HG03280 (cell line): Measurements from ENCODE around the gene SLC39A11.
"Not testable (repeated sequence)": the region's sequence is repeated elsewhere in the genome, so short reads cannot be mapped to it uniquely, and the experiment has no call there.

ENCODE experiments used
- ATAC-seq: cut with Tn5 transposase; IDR thresholded peaks from one replicate; pipeline ENCODE4 v1.9.1; 2021; ENCODE audit warnings: mild to moderate bottlenecking, moderate library complexity; ENCODE audit not compliant: unreplicated experiment

The SLC39A11 gene

DNA sequence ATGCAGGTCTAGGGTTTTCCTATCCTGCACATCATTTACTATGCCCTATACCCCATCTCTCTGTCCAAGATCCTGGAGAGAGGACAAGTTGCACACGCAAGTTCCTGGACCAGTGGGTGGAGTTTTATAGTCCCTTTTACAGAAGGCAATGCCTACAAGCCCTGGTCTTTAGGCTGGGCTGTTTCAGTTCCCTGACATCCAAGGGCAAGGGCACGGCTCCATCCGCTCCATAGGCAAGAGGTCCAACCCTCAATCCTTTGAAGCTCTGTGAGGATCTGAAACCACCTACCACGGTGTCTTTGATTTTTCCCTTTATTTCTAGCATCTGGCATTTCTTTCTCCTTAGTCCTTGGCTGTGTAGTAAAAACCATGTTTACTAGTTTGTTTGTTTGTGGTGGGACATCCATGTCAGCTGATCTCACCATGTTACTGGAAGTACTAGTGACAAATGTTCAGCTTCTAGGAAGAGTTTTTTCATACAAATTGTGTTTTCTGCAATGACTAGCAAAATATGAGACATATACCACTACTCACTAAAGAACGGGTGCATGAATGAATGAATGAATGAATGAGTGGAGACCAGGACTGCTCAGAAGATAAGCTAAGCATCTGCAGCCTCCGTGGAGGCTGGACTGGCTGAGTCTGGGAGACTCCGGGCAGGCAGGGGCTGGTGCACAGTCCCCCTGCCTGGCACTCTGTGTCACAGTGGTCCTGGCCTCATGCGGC lies 359.4 kb downstream of the SLC39A11 start:
- no peak for ATAC-seq

- ATAC-seq: no peak
Observed at GRCh38 chr17:72730077-72730476, 362.4 kb downstream of the SLC39A11 start.

DNA sequence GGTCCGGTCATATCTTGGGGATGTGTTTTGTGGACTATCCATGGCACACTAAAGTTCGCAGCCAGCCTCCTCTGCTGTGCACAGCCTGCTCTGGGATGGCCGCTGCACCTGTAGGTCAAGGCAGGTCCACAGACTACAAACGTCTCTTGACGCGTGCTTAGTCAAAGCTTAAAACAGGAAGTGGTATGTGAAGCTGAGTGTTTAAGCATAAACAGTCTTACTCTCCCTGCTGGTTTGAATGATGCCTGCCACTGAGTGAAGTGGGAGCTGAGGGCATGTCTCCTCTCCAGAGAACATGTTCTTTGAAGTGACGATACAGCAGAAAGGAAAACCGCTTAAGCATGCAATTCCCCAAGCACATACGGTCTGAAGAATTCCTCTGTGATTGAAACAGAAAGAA lies 365.6 kb downstream of the SLC39A11 start:
- peak; percentile 92 for ATAC-seq

- ATAC-seq: peak; percentile 37
Observed at GRCh38 chr17:72725433-72726068, 366.9 kb downstream of the SLC39A11 start.

- ATAC-seq: no peak
Observed at GRCh38 chr17:72724267-72724666, 368.2 kb downstream of the SLC39A11 start.

- ATAC-seq: no peak
Observed at GRCh38 chr17:72723711-72724110, 368.8 kb downstream of the SLC39A11 start.

- ATAC-seq: no peak
Observed at GRCh38 chr17:72720494-72720825, 372.0 kb downstream of the SLC39A11 start.

DNA sequence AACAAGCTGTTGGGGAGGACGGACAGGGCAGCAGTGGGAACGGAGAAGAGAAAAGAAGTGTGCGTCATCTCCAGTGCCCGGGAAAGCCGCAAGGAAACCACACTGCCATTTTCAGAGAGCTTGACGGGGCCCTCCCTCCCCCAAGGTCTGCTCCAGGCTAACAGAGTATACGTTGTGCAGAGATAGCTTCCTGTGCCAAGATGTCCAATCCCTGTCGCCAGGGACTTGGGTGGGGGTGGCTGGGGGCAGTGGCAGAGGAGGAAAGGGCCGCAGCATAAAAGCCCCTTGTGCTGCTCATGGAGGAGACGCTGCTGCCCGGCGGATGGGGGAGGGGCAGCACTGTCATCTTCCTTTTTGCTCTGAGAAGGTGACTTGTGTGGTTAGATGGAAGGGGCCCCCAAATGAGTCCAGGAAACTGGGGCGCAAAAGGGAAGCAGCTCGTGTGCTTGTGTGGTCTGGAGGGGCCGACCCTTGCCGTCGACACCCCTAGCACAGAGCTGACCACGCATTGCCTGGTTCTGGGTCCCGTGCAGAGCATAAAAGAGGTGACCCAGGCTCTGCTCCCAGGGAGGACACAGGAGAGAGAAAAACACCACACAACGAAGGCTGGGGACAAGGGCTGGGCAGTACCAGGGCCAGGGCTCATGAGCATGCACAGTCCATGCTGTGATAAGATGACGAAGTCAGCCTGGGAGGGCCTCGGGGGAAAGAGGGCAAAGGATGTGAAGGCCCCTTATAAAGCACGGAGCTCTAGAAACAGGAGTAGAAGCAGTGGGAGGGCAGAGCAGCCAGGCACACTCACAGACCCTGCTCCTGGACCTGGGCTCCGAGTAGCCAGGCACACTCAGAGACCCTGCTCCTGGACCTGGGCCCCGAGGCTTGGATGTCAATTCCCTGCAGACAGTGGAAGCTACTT lies 372.7 kb downstream of the SLC39A11 start:
- ATAC-seq: no peak

- ATAC-seq: no peak
Observed at GRCh38 chr17:72719206-72719577, 373.3 kb downstream of the SLC39A11 start.

DNA sequence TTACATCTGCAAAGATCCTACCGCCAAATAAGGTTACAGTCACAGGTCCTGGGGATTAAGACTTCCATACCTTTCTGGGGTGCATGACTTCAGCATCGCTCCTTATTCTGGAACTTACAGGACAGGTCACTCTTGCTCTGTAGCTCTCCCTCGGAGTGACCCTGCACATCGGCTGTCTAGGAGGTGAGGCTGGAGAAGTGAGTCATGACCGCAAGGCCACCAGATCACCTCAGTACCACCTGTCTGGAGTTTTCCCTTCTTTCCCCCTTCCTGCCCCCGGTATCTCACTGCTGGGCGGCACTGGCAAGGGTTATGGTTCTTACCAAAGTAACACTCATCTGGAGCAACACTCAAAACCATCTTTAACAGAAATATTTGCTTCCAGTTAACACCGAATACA lies 374.8 kb downstream of the SLC39A11 start:
- ATAC-seq: no peak

GRCh38 chr17:72717276-72717675 lies 375.2 kb downstream of the SLC39A11 start:
- ATAC-seq: no peak

GRCh38 chr17:72715906-72716572 lies 376.4 kb downstream of the SLC39A11 start:
- no peak for ATAC-seq

GRCh38 chr17:72714357-72714966 lies 378.0 kb downstream of the SLC39A11 start:
- no peak for ATAC-seq

DNA sequence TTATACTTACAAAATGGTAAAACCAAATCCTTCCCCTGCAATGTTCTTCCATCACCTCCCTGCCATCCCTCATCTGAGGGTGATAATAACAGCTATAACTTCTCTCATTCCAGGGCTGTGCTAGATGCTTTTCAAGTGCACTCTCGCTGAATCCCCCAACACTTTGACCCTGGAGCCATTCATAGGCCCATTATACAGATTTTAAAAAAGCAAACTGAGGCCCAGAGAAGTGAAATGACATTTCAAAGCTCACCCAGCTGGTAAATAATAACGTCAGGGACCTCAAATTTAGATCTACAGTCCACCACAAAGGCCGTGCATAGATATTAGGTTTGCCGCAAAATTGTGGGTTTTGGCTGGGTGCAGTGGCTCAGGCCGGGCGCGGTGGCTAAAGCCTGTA lies 378.8 kb downstream of the SLC39A11 start:
- no peak for ATAC-seq

GRCh38 chr17:72711521-72712310 lies 380.8 kb downstream of the SLC39A11 start:
- ATAC-seq: no peak

DNA sequence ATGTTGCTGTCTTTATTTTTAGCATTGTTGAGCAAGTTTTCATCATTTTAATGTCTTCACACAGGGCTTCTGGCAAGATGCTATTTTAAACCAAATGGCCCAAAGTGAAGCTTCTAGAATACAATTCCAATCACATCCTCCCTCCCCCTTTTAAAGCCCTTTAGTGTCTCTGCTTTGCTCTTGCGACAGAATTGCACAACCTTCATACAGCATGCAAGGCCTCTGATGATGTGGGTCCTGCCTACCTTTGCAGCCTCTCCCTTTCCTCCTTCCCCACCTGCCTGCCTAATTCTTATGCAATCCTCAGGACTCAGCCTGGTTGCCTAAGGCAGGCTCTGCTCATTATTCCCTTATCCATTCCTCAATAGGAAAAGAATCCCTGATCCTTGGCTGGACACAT lies 381.7 kb downstream of the SLC39A11 start:
- ATAC-seq: no peak

DNA sequence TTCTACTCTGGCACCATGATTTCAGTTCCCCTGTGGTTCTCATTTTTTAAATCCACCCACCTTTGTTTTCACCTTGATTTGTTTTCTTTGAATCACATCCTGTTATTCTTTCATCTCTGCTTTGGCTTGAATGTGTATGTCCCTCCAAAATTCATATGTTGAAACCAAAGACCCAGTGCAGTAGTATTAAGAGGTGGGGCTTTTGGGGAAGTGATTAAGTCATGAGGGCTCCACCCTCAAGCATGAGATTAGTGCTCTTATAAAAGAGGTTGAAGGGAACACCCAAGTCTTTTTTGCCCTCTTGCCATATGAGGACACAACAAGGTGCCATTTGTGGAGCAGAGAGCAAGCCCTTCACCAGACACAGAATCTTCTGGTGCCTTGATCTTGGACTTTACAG lies 382.3 kb downstream of the SLC39A11 start:
- no peak for ATAC-seq

DNA sequence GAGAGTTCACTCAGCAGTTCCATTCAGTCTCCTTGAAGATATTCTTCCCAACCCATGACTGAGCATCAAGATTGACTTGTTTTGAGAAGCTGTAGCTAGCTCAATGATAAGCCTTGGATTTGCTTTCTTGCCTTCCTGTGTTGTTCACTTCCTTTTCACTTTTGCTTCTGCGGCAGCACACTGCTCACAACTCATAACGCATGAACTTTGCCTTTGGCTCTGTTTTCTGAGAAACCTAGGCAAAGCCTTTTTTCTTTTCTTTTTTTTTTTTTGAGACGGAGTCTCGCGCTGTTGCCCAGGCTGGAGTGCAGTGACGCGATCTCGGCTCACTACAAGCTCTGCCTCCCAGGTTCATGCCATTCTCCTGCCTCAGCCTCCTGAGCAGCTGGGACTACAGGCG lies 383.8 kb downstream of the SLC39A11 start:
- ATAC-seq: not testable (repeated sequence)

GRCh38 chr17:72707881-72708280 lies 384.6 kb downstream of the SLC39A11 start:
- ATAC-seq: no peak

DNA sequence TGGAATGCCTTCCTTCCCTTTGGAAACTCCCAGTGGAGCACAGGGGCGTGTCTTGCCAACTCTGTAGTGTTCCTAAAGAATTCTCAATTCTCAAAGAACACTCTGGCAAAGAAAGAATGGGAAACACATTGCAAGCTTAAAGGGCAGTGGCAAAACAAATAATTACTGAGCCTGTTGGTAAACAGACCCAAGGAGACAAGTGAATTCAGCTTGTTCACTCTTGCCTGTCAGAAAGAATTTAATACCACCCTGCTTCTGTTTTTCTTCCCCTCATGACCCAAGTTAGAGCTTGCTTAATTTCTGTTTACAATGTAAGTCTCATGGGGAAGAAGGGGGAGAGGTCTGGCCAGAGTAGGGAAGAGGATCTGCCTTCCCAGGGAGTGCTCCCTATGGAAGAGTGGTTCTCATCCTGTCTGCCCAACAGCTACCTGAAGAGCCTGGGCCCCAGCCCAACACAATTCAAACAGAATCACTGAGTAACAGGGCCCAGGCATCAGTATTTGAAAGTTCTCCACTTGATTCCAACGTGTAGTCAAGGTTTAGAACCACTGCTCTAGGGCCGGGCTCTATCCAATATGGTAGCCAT lies 386.0 kb downstream of the SLC39A11 start:
- no peak for ATAC-seq
